ENCODE data around the gene ACIN1. TPM values are rescaled to one million over a fixed set of nuclear protein-coding genes. Genes with fewer than 3 reads are reported as not detected.

The ACIN1 gene
- total and polyA plus RNA-seq, 10 of the 15 experiments (the other 5 are each of a cell fraction or from before 2014, with no cell fraction given): 4.3 to 148 (median 93.4) TPM

GRCh38 chr14:23117371-23118020 lies 22.6 kb upstream of the ACIN1 start:
- intact Hi-C loops (cut with micrococcal nuclease; ENCODE audit: unreplicated experiment) (no loop called here), in situ Hi-C loops (cut with MboI) (no loop called here)
- Histone ChIP-seq H4K20me1 (ENCODE audit: control insufficient read depth, insufficient read depth) (no peaks in the 10 kb centered on the region), H2AFZ (ENCODE audit: control insufficient read depth, low read depth, low read length) (no peak overlapping the region), H3K36me3 (ENCODE audit: control insufficient read depth in 2 of 2, insufficient read depth in 2 of 2, low read length in 1 of 2) (no peaks in the 10 kb centered on the region), H3K27ac (ENCODE audit: control insufficient read depth, insufficient read depth) (no peak overlapping the region), H3K4me1 (ENCODE audit: control insufficient read depth, insufficient read depth, low read length) (peaks cover 20% of the 10 kb centered on the region), H3K79me2 (ENCODE audit: control insufficient read depth, insufficient read depth, low read length) (no peaks in the 10 kb centered on the region), H3K4me2 (ENCODE audit: control insufficient read depth, insufficient read depth) (no peak overlapping the region), H3K4me3 (no peak overlapping the region), H3K27me3 (replicated peaks in 1 of 2; ENCODE audit: control insufficient read depth in 2 of 2, insufficient read depth in 2 of 2, low read length in 1 of 2) (peaks cover 0 to 6% of the 10 kb centered on the region in 2 experiments; a peak in 3 of 4 replicates), H3K9ac (ENCODE audit: control insufficient read depth, insufficient read depth, low read length) (no peak overlapping the region), H3K9me3 (replicated peaks; ENCODE audit: control insufficient read depth, insufficient read depth, low read length) (no peaks in the 10 kb centered on the region)
- ATAC-seq (no peak), DNase-seq (ENCODE audit: low read depth, low spot score) (no peak), FAIRE-seq (no peak)
- ChIA-PET SMC1A (ENCODE audit: uncharacterized antibody, unreplicated experiment) (no interaction called here), POLR2A (no interaction called here), RAD21 (ENCODE audit: unreplicated experiment) (interaction anchor here (0.6 kb wide), 1 partner anchor 69 kb away, joined by 5 read pairs; no protein-coding TSS in a partner anchor), CTCF (interaction anchor here (1.6 kb wide), 1 partner anchor 261 kb away, joined by 5 read pairs; no protein-coding TSS in a partner anchor)
- WGBS (ENCODE audit: insufficient coverage, insufficient replicate concordance, low lambda C conversion rate, missing lambda C conversion rate): 75% methylated on average over 30 of the region's 32 CpGs
- no TSS peak for BruUV-seq (replicated peaks)
- TF ChIP-seq USF1 (IDR thresholded peaks at IDR 0.05; ENCODE audit: borderline replicate concordance, extremely low read length, insufficient read depth, low read depth, low read length) (no peak), SMAD1 (IDR thresholded peaks at IDR 0.05; ENCODE audit: low read depth, partially characterized antibody) (no peak), POLR2AphosphoS5 (IDR thresholded peaks at IDR 0.05; ENCODE audit: low read length) (no peak), IRF5 (IDR thresholded peaks at IDR 0.05; ENCODE audit: borderline replicate concordance) (no peak), RAD21 (IDR thresholded peaks at IDR 0.05; ENCODE audit: insufficient read depth, low read depth, low read length) (no peak), GATAD2B (conservative IDR thresholded peaks at IDR 0.05; ENCODE audit: low read depth) (no peak), PAX5 (IDR thresholded peaks at IDR 0.05; ENCODE audit: borderline replicate concordance, low read depth, low read length) (no peak), MLLT1 (IDR thresholded peaks at IDR 0.05) (no peak), ETV6 (conservative IDR thresholded peaks at IDR 0.05 in 1 of 2, IDR thresholded peaks at IDR 0.05 in 1 of 2; ENCODE audit: borderline replicate concordance in 1 of 2, low read depth in 1 of 2) (no peak), ZBTB33 (IDR thresholded peaks at IDR 0.05) (no peak), SKIL (IDR thresholded peaks at IDR 0.05; ENCODE audit: low read depth, poor library complexity, severe bottlenecking) (no peak), ZBED1 (IDR thresholded peaks at IDR 0.05; ENCODE audit: borderline replicate concordance) (no peak), POU2F2 (IDR thresholded peaks at IDR 0.05; ENCODE audit: borderline replicate concordance, low read depth, low read length) (no peak)

Data from GM12878 (cell line).